Liver (tissue), 9 donors: ENCODE data around the gene CSF2RB. TPM values are rescaled to one million over a fixed set of nuclear protein-coding genes. Genes with fewer than 3 reads are reported as not detected.

Experiments
- DNase-seq: peaks from one replicate; pipeline ENCODE4 v3.0.0-alpha.2; 2017; ENCODE audit warnings: low spot score
- H3K27ac ChIP-seq, 2 donors: one replicate each; pipeline ENCODE4 v1.7.0; 2013; ENCODE audit warnings: inconsistent platforms in 2 of 2, low read length in 2 of 2, control low read depth in 1 of 2, low read depth in 1 of 2, mild to moderate bottlenecking in 1 of 2
- H3K27me3 ChIP-seq, 4 donors: one replicate each; pipeline versions ENCODE4 v1.6.1 to v1.7.0; 2013; ENCODE audit warnings: low read length in 3 of 4, inconsistent platforms in 1 of 4, mild to moderate bottlenecking in 1 of 4, moderate library complexity in 1 of 4; ENCODE audit not compliant: control insufficient read depth in 4 of 4, insufficient read depth in 4 of 4
- H3K36me3 ChIP-seq, 4 donors: one replicate each; pipeline versions ENCODE4 v1.6.1 to v1.7.0; 2013; ENCODE audit warnings: low read length in 3 of 4, mild to moderate bottlenecking in 3 of 4, low read depth in 1 of 4, moderate library complexity in 1 of 4; ENCODE audit not compliant: control insufficient read depth in 4 of 4, insufficient read depth in 3 of 4
- H3K4me1 ChIP-seq, 4 donors: one replicate each; pipeline versions ENCODE4 v1.6.1 to v1.7.0; 2013; ENCODE audit warnings: low read length in 3 of 4, mild to moderate bottlenecking in 3 of 4, moderate library complexity in 1 of 4; ENCODE audit not compliant: control insufficient read depth in 4 of 4, insufficient read depth in 4 of 4
- H3K4me3 ChIP-seq, 3 donors: one replicate each; pipeline versions ENCODE4 v1.6.1 to v1.7.0; 2013; ENCODE audit warnings: low read length in 3 of 3, control low read depth in 1 of 3, low read depth in 1 of 3, mild to moderate bottlenecking in 1 of 3
- H3K9ac ChIP-seq, 2 donors: one replicate each; pipeline ENCODE4 v1.7.0; 2013; ENCODE audit warnings: low read length in 2 of 2, mild to moderate bottlenecking in 2 of 2, moderate library complexity in 2 of 2, control low read depth in 1 of 2, low read depth in 1 of 2
- H3K9me3 ChIP-seq, 4 donors: one replicate each; pipeline versions ENCODE4 v1.6.1 to v1.7.0; 2013; ENCODE audit warnings: low read length in 3 of 4; ENCODE audit not compliant: control insufficient read depth in 4 of 4
- EGR1 ChIP-seq, 2 donors: IDR thresholded peaks; 2 replicates each; pipeline ENCODE4 v1.6.1; 2016 to 2018; ENCODE audit warnings: antibody characterized with exemption in 2 of 2, low read depth in 2 of 2
- FOXA1 ChIP-seq: IDR thresholded peaks from 2 replicates; pipeline ENCODE4 v1.6.1; 2016; ENCODE audit warnings: antibody characterized with exemption
- FOXA2 ChIP-seq: IDR thresholded peaks from 2 replicates; pipeline ENCODE4 v1.6.1; 2016; ENCODE audit warnings: antibody characterized with exemption
- GABPA ChIP-seq, 2 donors: IDR thresholded peaks in 1 of 2; conservative IDR thresholded peaks in 1 of 2; 2 replicates each; pipeline ENCODE4 v1.6.1; 2016; ENCODE audit warnings: antibody characterized with exemption in 2 of 2, mild to moderate bottlenecking in 1 of 2, moderate library complexity in 1 of 2
- HNF4A ChIP-seq, 2 donors: conservative IDR thresholded peaks; 2 replicates each; pipeline ENCODE4 v1.6.1; 2016; ENCODE audit warnings: antibody characterized with exemption in 2 of 2, mild to moderate bottlenecking in 2 of 2
- HNF4G ChIP-seq: IDR thresholded peaks from 2 replicates; pipeline ENCODE4 v1.6.1; 2016; ENCODE audit warnings: antibody characterized with exemption
- JUND ChIP-seq, 2 donors: IDR thresholded peaks; 2 replicates each; pipeline ENCODE4 v1.6.1; 2016; ENCODE audit warnings: antibody characterized with exemption in 2 of 2
- NR2F2 ChIP-seq: IDR thresholded peaks from 2 replicates; pipeline ENCODE4 v1.6.1; 2016; ENCODE audit warnings: antibody characterized with exemption
- RAD21 ChIP-seq, 2 donors: IDR thresholded peaks; 2 replicates each; pipeline ENCODE4 v1.6.1; 2016; ENCODE audit warnings: antibody characterized with exemption in 2 of 2, mild to moderate bottlenecking in 2 of 2
- REST ChIP-seq: IDR thresholded peaks from 2 replicates; pipeline ENCODE4 v1.6.1; 2016; ENCODE audit warnings: antibody characterized with exemption, mild to moderate bottlenecking
- RXRA ChIP-seq, 2 donors: IDR thresholded peaks; 2 replicates each; pipeline ENCODE4 v1.6.1; 2017 to 2018; ENCODE audit warnings: antibody characterized with exemption in 2 of 2, mild to moderate bottlenecking in 1 of 2
- SP1 ChIP-seq: IDR thresholded peaks from 2 replicates; pipeline ENCODE4 v1.6.1; 2018; ENCODE audit warnings: antibody characterized with exemption, mild to moderate bottlenecking
- TAF1 ChIP-seq: conservative IDR thresholded peaks from 2 replicates; pipeline ENCODE4 v1.6.1; 2016; ENCODE audit warnings: antibody characterized with exemption, mild to moderate bottlenecking
- YY1 ChIP-seq: IDR thresholded peaks from 2 replicates; pipeline ENCODE4 v1.6.1; 2016; ENCODE audit warnings: antibody characterized with exemption, mild to moderate bottlenecking
- ZBTB33 ChIP-seq: IDR thresholded peaks from 2 replicates; pipeline ENCODE4 v1.6.1; 2016; ENCODE audit warnings: antibody characterized with exemption
- WGBS: extraction: QIAGEN DNeasy Blood & Tissue Kit; methylation state at CpG from one replicate; pipeline ENCODE4 v1.1.7; 2013; 5-methylcytosine and 5-hydroxymethylcytosine counted together
- polyA plus RNA-seq, 2 donors: library from polyadenylated mRNA; stranded (reverse) in 1 of 2; unstranded in 1 of 2; fragments of 200-250 nt in 1 of 2; fragments of >200 nt in 1 of 2; fragmentation: Nextera tagmentation in 1 of 2; extraction: Ambion mirVana in 1 of 2; gene quantifications; one replicate each; pipeline versions ENCODE4 v1.2.1 to v1.2.3, GENCODE V29; 2013 to 2015
- total RNA-seq, 2 donors: library from RNA; depleted of rRNA; stranded (reverse); fragments of >200 nt; gene quantifications; one replicate each; pipeline ENCODE4 v1.2.3, GENCODE V29; 2014
- TF ChIP-seq, protein P1 (sequence below): IDR thresholded peaks from 2 replicates; pipeline ENCODE4 v1.6.1; 2016; ENCODE audit warnings: antibody characterized with exemption
- TF ChIP-seq, protein P2 (sequence below): fragments of 150-350 bp; IDR thresholded peaks from 2 replicates; pipeline ENCODE4 v1.5.1; 2017; ENCODE audit warnings: improper control_type of control experiment, low read depth, low read length; ENCODE audit not compliant: missing input control
- TF ChIP-seq, protein P3 (sequence below): IDR thresholded peaks from 2 replicates; pipeline ENCODE4 v1.6.1; 2016; ENCODE audit warnings: antibody characterized with exemption
- donor health status: healthy.
- donor health status: healthy.
- donor health status: healthy.
- donor health status: healthy.
- donor health status: healthy.

Gene CSF2RB
- total and polyA plus RNA-seq, 4 donors: 0.72 to 10.5 (median 2.3) TPM

DNA sequence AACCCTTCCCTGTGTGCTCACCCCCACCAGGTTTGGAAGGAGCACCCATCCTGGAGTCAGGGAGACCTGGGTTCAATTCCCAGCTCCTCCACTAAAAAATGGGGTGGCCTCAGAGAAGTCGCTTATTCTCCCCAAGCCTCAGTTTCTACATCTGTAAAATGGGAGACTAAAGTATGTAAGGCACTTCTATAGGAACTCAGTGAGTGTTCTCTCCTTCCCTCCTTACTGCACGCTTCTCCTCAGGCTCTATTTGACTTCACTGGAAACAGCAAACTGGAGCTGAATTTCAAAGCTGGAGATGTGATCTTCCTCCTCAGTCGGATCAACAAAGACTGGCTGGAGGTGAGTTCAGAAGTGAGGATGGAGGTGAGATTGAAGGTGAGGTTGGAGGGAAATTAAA is 41.3 kb upstream of the CSF2RB start:
- Histone ChIP-seq H3K27me3 (no peaks in the 10 kb centered on the region), H3K4me1 (peaks cover 7 to 16% (median 13%) of the 10 kb centered on the region in 4 donors), H3K27ac (no peak overlapping the region), H3K36me3 (no peaks in the 10 kb centered on the region), H3K4me3 (no peak overlapping the region), H3K9ac (no peak overlapping the region), H3K9me3 (no peaks in the 10 kb centered on the region)
- TF ChIP-seq NR2F2: no peak
- no peak for TF ChIP-seq YY1
- no peak for TF ChIP-seq JUND (IDR thresholded peaks at IDR 0.05)
- TF ChIP-seq HNF4G: no peak
- no peak for TF ChIP-seq ZBTB33
- TF ChIP-seq, protein P1, sequence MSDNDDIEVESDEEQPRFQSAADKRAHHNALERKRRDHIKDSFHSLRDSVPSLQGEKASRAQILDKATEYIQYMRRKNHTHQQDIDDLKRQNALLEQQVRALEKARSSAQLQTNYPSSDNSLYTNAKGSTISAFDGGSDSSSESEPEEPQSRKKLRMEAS: no peak
- TF ChIP-seq, protein P2, sequence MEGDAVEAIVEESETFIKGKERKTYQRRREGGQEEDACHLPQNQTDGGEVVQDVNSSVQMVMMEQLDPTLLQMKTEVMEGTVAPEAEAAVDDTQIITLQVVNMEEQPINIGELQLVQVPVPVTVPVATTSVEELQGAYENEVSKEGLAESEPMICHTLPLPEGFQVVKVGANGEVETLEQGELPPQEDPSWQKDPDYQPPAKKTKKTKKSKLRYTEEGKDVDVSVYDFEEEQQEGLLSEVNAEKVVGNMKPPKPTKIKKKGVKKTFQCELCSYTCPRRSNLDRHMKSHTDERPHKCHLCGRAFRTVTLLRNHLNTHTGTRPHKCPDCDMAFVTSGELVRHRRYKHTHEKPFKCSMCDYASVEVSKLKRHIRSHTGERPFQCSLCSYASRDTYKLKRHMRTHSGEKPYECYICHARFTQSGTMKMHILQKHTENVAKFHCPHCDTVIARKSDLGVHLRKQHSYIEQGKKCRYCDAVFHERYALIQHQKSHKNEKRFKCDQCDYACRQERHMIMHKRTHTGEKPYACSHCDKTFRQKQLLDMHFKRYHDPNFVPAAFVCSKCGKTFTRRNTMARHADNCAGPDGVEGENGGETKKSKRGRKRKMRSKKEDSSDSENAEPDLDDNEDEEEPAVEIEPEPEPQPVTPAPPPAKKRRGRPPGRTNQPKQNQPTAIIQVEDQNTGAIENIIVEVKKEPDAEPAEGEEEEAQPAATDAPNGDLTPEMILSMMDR: no peak
- TF ChIP-seq RAD21 (IDR thresholded peaks at IDR 0.05): no peak
- TF ChIP-seq GABPA (IDR thresholded peaks at IDR 0.05 in 1 of 2, conservative IDR thresholded peaks at IDR 0.05 in 1 of 2): no peak
- no peak for TF ChIP-seq EGR1 (IDR thresholded peaks at IDR 0.05; ENCODE audit: low read depth in 2 of 2)
- TF ChIP-seq FOXA2: no peak
- no peak for TF ChIP-seq HNF4A (conservative IDR thresholded peaks at IDR 0.05)
- no peak for TF ChIP-seq REST
- no peak for TF ChIP-seq RXRA (IDR thresholded peaks at IDR 0.05)
- no peak for TF ChIP-seq SP1
- TF ChIP-seq FOXA1: no peak
- WGBS: 88% methylated on average over 3 of the region's 3 CpGs
- no peak for DNase-seq

DNA sequence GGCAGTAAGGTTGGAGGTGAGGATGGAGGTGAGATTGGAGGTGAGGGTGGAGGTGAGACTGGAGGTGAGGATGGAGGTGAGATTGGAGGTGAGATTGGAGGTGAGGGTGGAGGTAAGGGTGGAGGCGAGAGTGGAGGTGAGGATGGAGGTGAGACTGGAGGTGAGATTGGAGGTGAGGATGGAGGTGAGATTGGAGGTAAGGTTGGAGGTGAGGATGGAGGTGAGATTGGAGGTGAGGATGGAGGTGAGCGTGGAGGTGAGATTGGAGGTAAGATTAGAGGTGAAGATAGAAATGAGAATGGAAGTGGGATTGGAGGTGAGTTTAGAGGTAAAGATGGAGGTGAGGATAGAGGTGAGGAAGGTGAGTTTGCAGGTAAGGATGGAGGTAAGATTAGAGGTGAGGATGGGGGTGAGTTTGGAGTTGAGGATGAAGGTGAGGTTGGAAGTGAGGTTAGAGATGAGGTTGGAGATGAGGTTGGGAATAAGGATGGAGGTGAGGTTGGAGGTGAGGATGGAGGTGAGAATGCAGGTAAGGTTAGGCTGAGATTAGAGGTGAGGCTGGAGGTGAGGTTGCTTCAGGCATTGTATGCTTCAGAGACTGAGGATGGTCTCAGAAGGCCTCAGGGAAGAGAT is 40.4 kb upstream of the CSF2RB start:
- Histone ChIP-seq H3K27me3 (no peaks in the 10 kb centered on the region), H3K27ac (peak overlapping the region; percentile 67 to 87), H3K4me1 (peaks cover 7 to 16% (median 13%) of the 10 kb centered on the region in 4 donors), H3K9me3 (no peaks in the 10 kb centered on the region), H3K36me3 (no peaks in the 10 kb centered on the region), H3K9ac (no peak overlapping the region), H3K4me3 (no peak overlapping the region)
- WGBS: 94% methylated on average over 2 of the region's 2 CpGs
- DNase-seq: no peak
- TF ChIP-seq, protein P3, sequence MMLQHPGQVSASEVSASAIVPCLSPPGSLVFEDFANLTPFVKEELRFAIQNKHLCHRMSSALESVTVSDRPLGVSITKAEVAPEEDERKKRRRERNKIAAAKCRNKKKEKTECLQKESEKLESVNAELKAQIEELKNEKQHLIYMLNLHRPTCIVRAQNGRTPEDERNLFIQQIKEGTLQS: no peak
- TF ChIP-seq SP1: no peak
- TF ChIP-seq TAF1: no peak
- no peak for TF ChIP-seq ZBTB33
- TF ChIP-seq, protein P2: no peak
- no peak for TF ChIP-seq FOXA2
- TF ChIP-seq RAD21 (IDR thresholded peaks at IDR 0.05): no peak
- TF ChIP-seq FOXA1: no peak
- no peak for TF ChIP-seq GABPA (IDR thresholded peaks at IDR 0.05 in 1 of 2, conservative IDR thresholded peaks at IDR 0.05 in 1 of 2)
